Choroid plexus epithelial cell (primary cell): Measurements from ENCODE around the gene ZDBF2.
A peak's percentile ranks its signal among the peaks of the same experiment; 100 is the strongest.

Experiments
- DNase-seq: peaks from one replicate; pipeline ENCODE4 v3.0.0-alpha.2; 2010; ENCODE audit warnings: low read depth
- H3K4me3 ChIP-seq: 2 replicates; pipeline ENCODE4 v1.5.1; 2011; ENCODE audit warnings: low read depth, mild to moderate bottlenecking, control low read depth, low read length, moderate library complexity
- CTCF ChIP-seq: conservative IDR thresholded peaks from 2 replicates; pipeline ENCODE4 v1.5.1; 2011; ENCODE audit warnings: low read depth, mild to moderate bottlenecking, control low read depth, inconsistent platforms, low read length, moderate library complexity

ZDBF2 gene

GRCh38 chr2:206273905-206274304 lies 558 bp upstream of the ZDBF2 start:
- peak overlapping the region; percentile 73 for H3K4me3 ChIP-seq
- DNase-seq = no peak
- TF ChIP-seq CTCF = no peak

DNA sequence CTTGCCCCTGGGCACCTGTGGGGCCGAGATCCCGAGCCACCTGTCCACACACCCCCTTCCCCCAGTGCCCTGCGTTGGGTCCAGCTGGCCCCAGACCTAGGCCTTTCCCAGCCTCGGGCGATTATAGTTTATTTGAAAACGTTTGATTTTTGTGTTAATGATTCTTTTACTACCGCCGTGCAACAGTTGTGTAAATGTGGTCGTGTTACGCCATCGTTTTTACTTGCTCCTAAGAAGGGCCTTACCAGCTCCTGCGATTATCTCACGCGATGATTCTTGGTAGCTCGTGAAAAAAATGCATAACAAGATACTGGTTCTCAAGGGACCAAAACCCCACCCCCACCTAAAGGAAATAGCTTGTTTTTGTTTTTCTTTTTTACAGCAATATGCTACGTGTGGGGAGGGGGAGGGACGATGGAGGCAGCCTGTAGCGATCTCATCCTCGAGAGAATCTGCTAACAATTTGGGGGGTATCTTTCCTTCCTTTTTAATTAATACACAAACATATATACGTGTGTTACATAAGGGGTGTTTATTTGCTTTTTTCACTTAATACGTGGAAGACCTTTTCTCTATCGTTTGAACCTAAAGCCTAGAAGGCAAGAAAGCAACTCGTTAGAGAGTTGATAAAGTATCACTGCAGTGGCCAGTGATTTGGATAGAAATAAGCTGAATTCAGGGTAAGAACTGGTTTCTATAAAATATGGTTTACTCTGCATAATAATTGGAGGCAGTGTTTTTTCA lies 1.0 kb downstream of the ZDBF2 start:
- peak overlapping the region; percentile 73 for H3K4me3 ChIP-seq
- DNase-seq = peak; percentile 63
- TF ChIP-seq CTCF = no peak

GRCh38 chr2:206276169-206276942 lies 1.9 kb downstream of the ZDBF2 start:
- no peak for DNase-seq
- no peak for TF ChIP-seq CTCF
- H3K4me3 ChIP-seq = peak overlapping the region; percentile 73

DNA sequence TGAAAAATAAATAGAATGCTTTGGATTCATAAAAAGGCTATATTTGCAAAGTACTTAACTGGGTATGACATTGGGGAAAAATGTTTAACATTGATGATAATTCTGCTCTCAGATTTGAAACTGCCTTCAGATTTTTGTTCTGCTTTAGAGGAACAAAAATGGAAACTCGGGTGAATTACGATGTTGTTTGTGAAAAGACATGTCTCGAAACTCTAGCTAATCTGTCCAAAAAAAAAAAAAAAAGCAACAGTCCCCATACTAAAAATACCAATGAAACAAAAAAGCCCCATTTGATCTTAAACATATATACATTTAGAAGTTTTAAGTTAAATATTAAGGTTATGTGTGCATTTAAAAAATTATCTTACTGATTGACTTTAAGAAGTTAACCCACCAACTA lies 3.0 kb downstream of the ZDBF2 start:
- no peak for DNase-seq
- TF ChIP-seq CTCF = no peak
- H3K4me3 ChIP-seq = no peak overlapping the region

- H3K4me3 ChIP-seq = no peak overlapping the region
- no peak for DNase-seq
- no peak for TF ChIP-seq CTCF
Measured at GRCh38 chr2:206282746-206283145, 8.3 kb downstream of the ZDBF2 start.

DNA sequence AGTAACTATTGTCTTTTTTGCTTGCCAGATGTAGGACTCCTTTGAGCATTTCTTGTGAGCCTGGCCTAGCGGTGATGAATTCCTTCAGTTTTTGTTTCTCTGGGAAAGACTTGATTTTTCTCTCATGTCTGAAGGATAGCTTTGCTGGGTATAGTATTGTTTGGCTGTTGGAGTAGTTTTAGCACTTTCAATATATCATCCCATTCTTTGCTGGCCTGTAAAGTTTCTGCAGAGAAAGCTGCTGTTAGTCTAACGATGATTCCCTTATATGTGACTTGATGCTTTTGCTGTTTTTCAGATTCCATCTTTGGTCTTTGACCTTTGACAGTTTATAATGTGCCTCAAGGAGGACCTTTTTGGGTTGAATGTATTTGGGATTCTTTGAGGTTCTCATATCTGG lies 12.7 kb downstream of the ZDBF2 start:
- no peak for TF ChIP-seq CTCF
- no peak for DNase-seq
- H3K4me3 ChIP-seq = no peak overlapping the region
